ENCODE measurements around the gene SLC8A3.

SLC8A3 gene

GRCh38 chr14:70113211-70113610 lies 75.5 kb downstream of the SLC8A3 start:
- in situ Hi-C loops (cut with HindIII; ENCODE audit: low sequenced_read_pairs), result no loop called here
- H3K4me3 ChIP-seq (ENCODE audit: low read depth, low read length), result no peak overlapping the region
- DNase-seq (ENCODE audit: low read depth), result no peak
- TF ChIP-seq CTCF (IDR thresholded peaks at IDR 0.05; ENCODE audit: low read depth, low read length, missing control alignments), result no peak

GRCh38 chr14:70108419-70108818 lies 80.3 kb downstream of the SLC8A3 start:
- H3K4me3 ChIP-seq (ENCODE audit: low read depth, low read length), result no peak overlapping the region
- DNase-seq (ENCODE audit: low read depth), result no peak
- in situ Hi-C loops (cut with HindIII; ENCODE audit: low sequenced_read_pairs), result no loop called here
- TF ChIP-seq CTCF (IDR thresholded peaks at IDR 0.05; ENCODE audit: low read depth, low read length, missing control alignments), result no peak

GRCh38 chr14:70107309-70107708 lies 81.4 kb downstream of the SLC8A3 start:
- in situ Hi-C loops (cut with HindIII; ENCODE audit: low sequenced_read_pairs), result no loop called here
- TF ChIP-seq CTCF (IDR thresholded peaks at IDR 0.05; ENCODE audit: low read depth, low read length, missing control alignments), result no peak
- no peak overlapping the region for H3K4me3 ChIP-seq (ENCODE audit: low read depth, low read length)
- DNase-seq (ENCODE audit: low read depth), result no peak

GRCh38 chr14:70100071-70100470 lies 88.7 kb downstream of the SLC8A3 start:
- no peak for TF ChIP-seq CTCF (IDR thresholded peaks at IDR 0.05; ENCODE audit: low read depth, low read length, missing control alignments)
- DNase-seq (ENCODE audit: low read depth), result no peak
- H3K4me3 ChIP-seq (ENCODE audit: low read depth, low read length), result no peak overlapping the region
- in situ Hi-C loops (cut with HindIII; ENCODE audit: low sequenced_read_pairs), result no loop called here

- DNase-seq (ENCODE audit: low read depth), result no peak
- in situ Hi-C loops (cut with HindIII; ENCODE audit: low sequenced_read_pairs), result no loop called here
- TF ChIP-seq CTCF (IDR thresholded peaks at IDR 0.05; ENCODE audit: low read depth, low read length, missing control alignments), result no peak
- no peak overlapping the region for H3K4me3 ChIP-seq (ENCODE audit: low read depth, low read length)
Measured at GRCh38 chr14:70098250-70098809, 90.4 kb downstream of the SLC8A3 start.

- in situ Hi-C loops (cut with HindIII; ENCODE audit: low sequenced_read_pairs), result no loop called here
- DNase-seq (ENCODE audit: low read depth), result no peak
- no peak overlapping the region for H3K4me3 ChIP-seq (ENCODE audit: low read depth, low read length)
- no peak for TF ChIP-seq CTCF (IDR thresholded peaks at IDR 0.05; ENCODE audit: low read depth, low read length, missing control alignments)
Measured at GRCh38 chr14:70097576-70098249, 91.0 kb downstream of the SLC8A3 start.

Measured in astrocyte of the cerebellum (primary cell).